Peyer's patch (tissue), 4 donors: ENCODE results near the gene MS4A18. TPM values are rescaled to one million over a fixed set of nuclear protein-coding genes. Genes with fewer than 3 reads are reported as not detected.

ENCODE experiments used
- DNase-seq, 3 donors: peaks; one replicate each; pipeline ENCODE4 v3.0.0-alpha.2; 2017 to 2019
- H3K27ac ChIP-seq, 4 donors: fragments of 200-600 bp; sonication (generic); one replicate each; pipeline ENCODE4 v1.5.1; 2016 to 2019
- H3K27me3 ChIP-seq, 2 donors: fragments of 200-600 bp; sonication (generic); one replicate each; pipeline ENCODE4 v1.5.1; 2019
- H3K36me3 ChIP-seq, 3 donors: fragments of 200-600 bp; sonication (generic); one replicate each; pipeline ENCODE4 v1.5.1; 2016 to 2019
- H3K4me1 ChIP-seq, 4 donors: fragments of 200-600 bp; sonication (generic); one replicate each; pipeline ENCODE4 v1.5.1; 2016 to 2019
- H3K4me3 ChIP-seq, 4 donors: fragments of 200-600 bp; sonication (generic); 1 replicate in 3 of 4; 2 replicates in 1 of 4; pipeline ENCODE4 v1.5.1; 2016 to 2019; ENCODE audit warnings: mild to moderate bottlenecking in 1 of 4
- H3K9me3 ChIP-seq, 4 donors: fragments of 200-600 bp; sonication (generic); one replicate each; pipeline ENCODE4 v1.5.1; 2016 to 2019; ENCODE audit warnings: mild to moderate bottlenecking in 1 of 4
- CTCF ChIP-seq, 6 experiments: fragments of 450-650 bp in 4 of 6; fragments of 200-600 bp in 2 of 6; sonication (generic) in 1 of 6; IDR thresholded peaks; one replicate each; pipeline ENCODE4 v1.5.1; 2017 to 2019; ENCODE audit warnings: antibody characterized with exemption in 6 of 6, mild to moderate bottlenecking in 3 of 6, moderate library complexity in 1 of 6
- POLR2A ChIP-seq, 2 donors: fragments of 450-650 bp; IDR thresholded peaks; one replicate each; pipeline ENCODE4 v1.5.1; 2017; ENCODE audit warnings: antibody characterized with exemption in 2 of 2, mild to moderate bottlenecking in 2 of 2, moderate library complexity in 2 of 2
- total RNA-seq, 4 donors: library from RNA; depleted of rRNA; stranded (reverse); fragments of >200 nt; gene quantifications; one replicate each; pipeline ENCODE4 v1.1.0, GENCODE V29; 2016

MS4A18 gene
- total RNA-seq, 4 donors from 2014 or later: 2.4 TPM; not detected in 3

- TF ChIP-seq POLR2A (IDR thresholded peaks at IDR 0.05) (no peak), CTCF (IDR thresholded peaks at IDR 0.05) (no peak)
- H3K9me3 ChIP-seq: no peaks in the 10 kb centered on the region
- H3K27me3 ChIP-seq: no peaks in the 10 kb centered on the region
- H3K27ac ChIP-seq: no peak overlapping the region
- H3K4me3 ChIP-seq: no peak overlapping the region
- H3K36me3 ChIP-seq: no peaks in the 10 kb centered on the region
- H3K4me1 ChIP-seq: peaks cover 0 to 13% (median 0%) of the 10 kb centered on the region in 4 donors
- DNase-seq: peak in 1 of 3 donors; percentile 38
These were observed 50.2 kb downstream of the MS4A18 start for GRCh38 chr11:60774726-60775125.

- Histone ChIP-seq H3K4me1 (peaks cover 0 to 18% (median 0%) of the 10 kb centered on the region in 4 donors), H3K4me3 (no peak overlapping the region), H3K9me3 (no peaks in the 10 kb centered on the region), H3K27ac (peak overlapping the region in 1 of 4 donors; percentile 45), H3K27me3 (no peaks in the 10 kb centered on the region), H3K36me3 (no peaks in the 10 kb centered on the region)
- TF ChIP-seq CTCF (IDR thresholded peaks at IDR 0.05) (peak; percentile 69 to 97 (median 94)), POLR2A (IDR thresholded peaks at IDR 0.05) (no peak)
- DNase-seq: peak; percentile 69 to 94 (median 78)
These were observed 51.0 kb downstream of the MS4A18 start for GRCh38 chr11:60775420-60775961.

GRCh38 chr11:60776167-60776566 is 51.6 kb downstream of the MS4A18 start:
- Histone ChIP-seq H3K4me1 (peaks cover 0 to 22% (median 0%) of the 10 kb centered on the region in 4 donors), H3K36me3 (no peaks in the 10 kb centered on the region), H3K27me3 (no peaks in the 10 kb centered on the region), H3K27ac (peak overlapping the region in 1 of 4 donors; percentile 45), H3K9me3 (no peaks in the 10 kb centered on the region), H3K4me3 (no peak overlapping the region)
- TF ChIP-seq POLR2A (IDR thresholded peaks at IDR 0.05) (no peak), CTCF (IDR thresholded peaks at IDR 0.05) (no peak)
- DNase-seq: peak in 1 of 3 donors; percentile 40

- TF ChIP-seq CTCF (IDR thresholded peaks at IDR 0.05): no peak
- Histone ChIP-seq H3K9me3 (no peaks in the 10 kb centered on the region), H3K4me3 (no peak overlapping the region), H3K27ac (peak overlapping the region in 1 of 4 donors; percentile 31), H3K27me3 (no peaks in the 10 kb centered on the region), H3K36me3 (no peaks in the 10 kb centered on the region), H3K4me1 (peaks cover 0 to 29% (median 0%) of the 10 kb centered on the region in 4 donors)
- DNase-seq: peak in 1 of 3 donors; percentile 1
These were observed 52.6 kb downstream of the MS4A18 start for GRCh38 chr11:60777106-60777505.

GRCh38 chr11:60777572-60777971 is 53.1 kb downstream of the MS4A18 start:
- Histone ChIP-seq H3K27ac (peak overlapping the region in 1 of 4 donors; percentile 31), H3K27me3 (no peaks in the 10 kb centered on the region), H3K9me3 (no peaks in the 10 kb centered on the region), H3K4me3 (no peak overlapping the region), H3K36me3 (no peaks in the 10 kb centered on the region), H3K4me1 (peaks cover 0 to 30% (median 0%) of the 10 kb centered on the region in 4 donors)
- TF ChIP-seq CTCF (IDR thresholded peaks at IDR 0.05) (no peak), POLR2A (IDR thresholded peaks at IDR 0.05) (no peak)
- peak in 2 of 3 donors; percentile 44 to 64 for DNase-seq
